Keratinocyte (primary cell): ENCODE data around the gene BCL7A. TPM values are rescaled to one million over a fixed set of nuclear protein-coding genes. Genes with fewer than 3 reads are reported as not detected.
A peak's percentile ranks its signal among the peaks of the same experiment; 100 is the strongest.

ENCODE experiments used
- DNase-seq: peaks from one replicate; pipeline ENCODE4 v3.0.0-alpha.2; 2011; ENCODE audit warnings: low read depth, missing footprints, low spot score
- FAIRE-seq: peaks from 2 replicates; lab custom pipeline; 2011; peaks lifted over from hg19 to GRCh38; lab: Jason Lieb, UNC
- H2AFZ ChIP-seq: 2 replicates; pipeline ENCODE4 v1.6.0; 2012; ENCODE audit warnings: low read length, control low read depth, inconsistent platforms; ENCODE audit not compliant: control insufficient read depth
- H3K27ac ChIP-seq: 2 replicates; pipeline ENCODE4 v1.5.1; 2011; ENCODE audit warnings: low read length; ENCODE audit not compliant: control insufficient read depth, insufficient read depth
- H3K27me3 ChIP-seq: 3 replicates; pipeline ENCODE4 v1.6.0; 2011; ENCODE audit warnings: low read length; ENCODE audit not compliant: control insufficient read depth, insufficient read depth; ENCODE audit errors: extremely low read depth
- H3K36me3 ChIP-seq, 2 experiments: 2 replicates in 1 of 2; 3 replicates in 1 of 2; pipeline ENCODE4 v1.5.1; 2011; ENCODE audit warnings: low read length in 2 of 2, mild to moderate bottlenecking in 1 of 2; ENCODE audit not compliant: control insufficient read depth in 2 of 2, insufficient read depth in 2 of 2; ENCODE audit errors: extremely low read depth in 1 of 2
- H3K4me1 ChIP-seq: 3 replicates; pipeline ENCODE4 v1.5.1; 2011; ENCODE audit warnings: low read length; ENCODE audit not compliant: control insufficient read depth, insufficient read depth; ENCODE audit errors: extremely low read depth
- H3K4me2 ChIP-seq: 3 replicates; pipeline ENCODE4 v1.6.0; 2011; ENCODE audit warnings: low read depth, low read length; ENCODE audit not compliant: control insufficient read depth, insufficient read depth; ENCODE audit errors: extremely low read depth
- H3K4me3 ChIP-seq, 3 experiments: fragments of 200-600 bp in 1 of 3; sonication (generic) in 1 of 3; 2 replicates in 2 of 3; 3 replicates in 1 of 3; pipeline ENCODE4 v1.5.1; 2011 to 2016; ENCODE audit warnings: low read length in 3 of 3, mild to moderate bottlenecking in 3 of 3, control low read depth in 2 of 3, inconsistent platforms in 1 of 3, low read depth in 1 of 3, mixed read lengths in 1 of 3, mixed run types in 1 of 3, moderate library complexity in 1 of 3; ENCODE audit not compliant: control insufficient read depth in 2 of 3, insufficient read depth in 2 of 3; ENCODE audit errors: extremely low read depth in 1 of 3
- H3K79me2 ChIP-seq: 2 replicates; pipeline ENCODE4 v1.6.0; 2012; ENCODE audit warnings: low read length; ENCODE audit not compliant: control insufficient read depth, insufficient read depth
- H3K9ac ChIP-seq: 3 replicates; pipeline ENCODE4 v1.6.0; 2011; ENCODE audit warnings: low read length; ENCODE audit not compliant: control insufficient read depth, insufficient read depth; ENCODE audit errors: extremely low read depth
- H3K9me1 ChIP-seq: 3 replicates; pipeline ENCODE4 v1.6.0; 2011; ENCODE audit warnings: low read length; ENCODE audit not compliant: control insufficient read depth, insufficient read depth; ENCODE audit errors: extremely low read depth
- H3K9me3 ChIP-seq: 2 replicates; pipeline ENCODE4 v1.5.1; 2012; ENCODE audit warnings: low read depth, low read length; ENCODE audit not compliant: control insufficient read depth
- H4K20me1 ChIP-seq: 3 replicates; pipeline ENCODE4 v1.6.0; 2011; ENCODE audit warnings: low read length; ENCODE audit not compliant: control insufficient read depth, insufficient read depth; ENCODE audit errors: extremely low read depth
- CTCF ChIP-seq, 3 experiments: IDR thresholded peaks in 1 of 3; conservative IDR thresholded peaks in 1 of 3; optimal IDR thresholded peaks in 1 of 3; 2 replicates in 2 of 3; 3 replicates in 1 of 3; pipeline versions ENCODE3 to v1.5.1; 2011; ENCODE audit warnings: low read length in 3 of 3, mild to moderate bottlenecking in 3 of 3, moderate library complexity in 2 of 3, control low read depth in 1 of 3, inconsistent platforms in 1 of 3; ENCODE audit not compliant: insufficient read depth in 2 of 3; ENCODE audit errors: extremely low read depth in 1 of 3
- EZH2 ChIP-seq: IDR thresholded peaks from one replicate; pipeline ENCODE4 v1.6.1; 2012; ENCODE audit warnings: inconsistent platforms, mild to moderate bottlenecking, low read length, moderate library complexity
- dilution Hi-C: fragments of 300-500 bp; cut with MboI; formaldehyde crosslinking; loops from one replicate; pipeline ENCODE4 v1.7.0; 2020; ENCODE audit warnings: low sequenced_read_pairs; ENCODE audit not compliant: extremely low pct_ligation_motif_present
- polyA plus RNA-seq, 5 experiments: library from polyadenylated mRNA; depleted of rRNA in 3 of 5; stranded (reverse) in 3 of 5; stranded (forward) in 1 of 5; unstranded in 1 of 5; fragments of >200 nt; gene quantifications; 1 replicate in 1 of 5; 2 replicates in 3 of 5; 3 replicates in 1 of 5; pipeline versions ENCODE4 v1.2.1 to v1.2.3, GENCODE V29; 2011 to 2012; ENCODE audit warnings: missing spikeins in 2 of 5, low read depth in 1 of 5, low replicate concordance in 1 of 5

BCL7A gene
- polyA plus RNA-seq, 1 donor (not counting 4 experiments of a cell fraction or from before 2014, with no cell fraction given), result 12.8 TPM

GRCh38 chr12:122099856-122100255 lies 78.2 kb downstream of the BCL7A start:
- dilution Hi-C loops, result no loop called here
- Histone ChIP-seq H3K36me3 (peaks cover 0 to 6% of the 10 kb centered on the region in 2 experiments), H3K4me1 (peaks cover 43% of the 10 kb centered on the region), H4K20me1 (peaks cover 2% of the 10 kb centered on the region), H3K9ac (no peak overlapping the region), H3K4me3 (no peak overlapping the region), H3K9me3 (no peaks in the 10 kb centered on the region), H3K9me1 (peaks cover 4% of the 10 kb centered on the region), H2AFZ (no peak overlapping the region), H3K79me2 (peaks cover 66% of the 10 kb centered on the region), H3K27me3 (no peaks in the 10 kb centered on the region), H3K27ac (peak overlapping the region; percentile 5), H3K4me2 (peak overlapping the region; percentile 44)
- FAIRE-seq, result no peak
- no peak for DNase-seq
- TF ChIP-seq EZH2 (no peak), CTCF (optimal IDR thresholded peaks at IDR 0.05 in 1 of 3, IDR thresholded peaks at IDR 0.05 in 1 of 3, conservative IDR thresholded peaks at IDR 0.05 in 1 of 3; ENCODE audit: extremely low read depth in 1 of 3, insufficient read depth in 2 of 3, low read length in 3 of 3) (no peak)

DNA sequence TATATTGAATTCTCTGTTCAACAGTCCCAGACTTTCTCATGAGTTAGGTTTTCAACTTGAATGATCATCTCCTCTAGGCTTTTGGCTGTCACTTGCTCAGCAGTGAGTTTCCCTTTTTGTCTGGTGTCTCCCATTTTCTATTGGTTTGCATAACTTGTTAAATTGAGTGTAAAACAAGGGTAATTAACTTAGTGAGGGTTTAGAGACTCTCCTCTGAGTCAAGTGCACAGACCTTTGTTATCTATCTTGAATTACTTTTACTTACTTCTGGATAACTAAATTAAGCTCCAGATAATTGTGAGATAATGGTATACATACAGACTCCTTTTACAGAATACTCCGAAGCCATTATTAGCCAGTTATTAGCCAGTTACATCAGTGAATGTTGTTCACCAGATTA lies 78.9 kb downstream of the BCL7A start:
- H2AFZ ChIP-seq, result no peak overlapping the region
- H3K4me3 ChIP-seq, result no peak overlapping the region
- no peak for DNase-seq
- H3K4me1 ChIP-seq, result peaks cover 38% of the 10 kb centered on the region
- H3K4me2 ChIP-seq, result no peak overlapping the region
- H3K79me2 ChIP-seq, result peaks cover 66% of the 10 kb centered on the region
- H3K27me3 ChIP-seq, result no peaks in the 10 kb centered on the region
- dilution Hi-C loops, result no loop called here
- no peak overlapping the region for H3K9ac ChIP-seq
- TF ChIP-seq CTCF (optimal IDR thresholded peaks at IDR 0.05 in 1 of 3, IDR thresholded peaks at IDR 0.05 in 1 of 3, conservative IDR thresholded peaks at IDR 0.05 in 1 of 3; ENCODE audit: extremely low read depth in 1 of 3, insufficient read depth in 2 of 3, low read length in 3 of 3) (no peak), EZH2 (no peak)
- H3K9me3 ChIP-seq, result no peaks in the 10 kb centered on the region
- H4K20me1 ChIP-seq, result peaks cover 2% of the 10 kb centered on the region
- H3K27ac ChIP-seq, result no peak overlapping the region
- FAIRE-seq, result no peak
- peaks cover 2% of the 10 kb centered on the region for H3K9me1 ChIP-seq
- H3K36me3 ChIP-seq, result peaks cover 0 to 6% of the 10 kb centered on the region in 2 experiments
